ENCODE results near the gene LRRC42.

DNA sequence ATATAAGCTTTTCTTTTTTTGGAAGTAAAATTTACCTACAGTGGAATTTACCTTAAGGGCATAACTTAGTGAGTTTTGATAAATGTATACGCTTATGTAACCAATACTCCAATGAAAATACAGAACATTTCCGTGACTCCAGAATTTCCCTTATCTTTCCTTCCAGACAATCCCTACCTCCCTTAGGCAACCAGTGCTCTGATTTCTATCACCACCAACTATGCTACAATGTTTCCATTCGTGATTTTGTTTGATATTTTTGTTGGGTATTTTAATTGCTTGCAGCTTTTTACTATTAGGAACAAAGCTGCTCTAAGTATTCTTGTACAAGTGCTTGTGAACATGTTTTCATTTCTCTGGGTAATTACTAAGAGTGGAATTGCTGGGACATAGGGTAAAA is 15.2 kb upstream of the LRRC42 start:
- TF ChIP-seq, protein P1, sequence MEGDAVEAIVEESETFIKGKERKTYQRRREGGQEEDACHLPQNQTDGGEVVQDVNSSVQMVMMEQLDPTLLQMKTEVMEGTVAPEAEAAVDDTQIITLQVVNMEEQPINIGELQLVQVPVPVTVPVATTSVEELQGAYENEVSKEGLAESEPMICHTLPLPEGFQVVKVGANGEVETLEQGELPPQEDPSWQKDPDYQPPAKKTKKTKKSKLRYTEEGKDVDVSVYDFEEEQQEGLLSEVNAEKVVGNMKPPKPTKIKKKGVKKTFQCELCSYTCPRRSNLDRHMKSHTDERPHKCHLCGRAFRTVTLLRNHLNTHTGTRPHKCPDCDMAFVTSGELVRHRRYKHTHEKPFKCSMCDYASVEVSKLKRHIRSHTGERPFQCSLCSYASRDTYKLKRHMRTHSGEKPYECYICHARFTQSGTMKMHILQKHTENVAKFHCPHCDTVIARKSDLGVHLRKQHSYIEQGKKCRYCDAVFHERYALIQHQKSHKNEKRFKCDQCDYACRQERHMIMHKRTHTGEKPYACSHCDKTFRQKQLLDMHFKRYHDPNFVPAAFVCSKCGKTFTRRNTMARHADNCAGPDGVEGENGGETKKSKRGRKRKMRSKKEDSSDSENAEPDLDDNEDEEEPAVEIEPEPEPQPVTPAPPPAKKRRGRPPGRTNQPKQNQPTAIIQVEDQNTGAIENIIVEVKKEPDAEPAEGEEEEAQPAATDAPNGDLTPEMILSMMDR (IDR thresholded peaks at IDR 0.05) = no peak
- no peak for TF ChIP-seq POLR2A (IDR thresholded peaks at IDR 0.05)

Measured in breast epithelium (tissue), 3 donors.